H1 (cell line): Measurements from ENCODE around the gene UBA3. TPM values are rescaled to one million over a fixed set of nuclear protein-coding genes. Genes with fewer than 3 reads are reported as not detected.

Experiments
- CTCF ChIA-PET: fragments of 300-600 bp; sonication (Branson Sonifier 250); formaldehyde crosslinking; loops from one replicate; lab custom pipeline; 2021; ENCODE audit not compliant: partially characterized antibody; lab: Charles Lee
- POLR2A ChIA-PET: fragments of 300-600 bp; sonication (Branson Sonifier 250); formaldehyde crosslinking; loops from one replicate; lab custom pipeline; 2021; ENCODE audit warnings: inconsistent platforms; ENCODE audit not compliant: partially characterized antibody; lab: Charles Lee
- DNase-seq, 2 experiments: peaks; one replicate each; pipeline versions ENCODE4 v3.0.0 to v3.0.0-alpha.2; 2010 to 2022; ENCODE audit warnings: low spot score in 2 of 2, low read depth in 1 of 2, mixed read lengths in 1 of 2
- FAIRE-seq: peaks from 2 replicates; lab custom pipeline; 2011; peaks lifted over from hg19 to GRCh38; lab: Jason Lieb, UNC
- H2AFZ ChIP-seq: 2 replicates; pipeline ENCODE4 v1.8.1; 2012; ENCODE audit warnings: low read length, inconsistent platforms
- H2AK5ac ChIP-seq: 2 replicates; pipeline ENCODE4 v1.6.1; 2013; ENCODE audit warnings: low read depth, low read length
- H2BK120ac ChIP-seq: replicated peaks from 2 replicates; pipeline ENCODE3; 2013; ENCODE audit warnings: low read depth, low read length, inconsistent platforms
- H2BK12ac ChIP-seq: 2 replicates; pipeline ENCODE4 v1.6.1; 2013; ENCODE audit warnings: low read depth, low read length
- H2BK15ac ChIP-seq: 2 replicates; pipeline ENCODE4 v1.6.1; 2013; ENCODE audit warnings: low read length
- H2BK20ac ChIP-seq: 2 replicates; pipeline ENCODE4 v1.6.1; 2013; ENCODE audit warnings: low read length
- H2BK5ac ChIP-seq: 2 replicates; pipeline ENCODE4 v1.6.1; 2013; ENCODE audit warnings: low read depth, low read length
- H3K14ac ChIP-seq: 2 replicates; pipeline ENCODE4 v1.6.1; 2013; ENCODE audit warnings: inconsistent platforms; ENCODE audit not compliant: insufficient read length
- H3K18ac ChIP-seq: 2 replicates; pipeline ENCODE4 v1.6.1; 2013; ENCODE audit warnings: low read length; ENCODE audit errors: extremely low read depth
- H3K23ac ChIP-seq: 2 replicates; pipeline ENCODE4 v1.6.1; 2013; ENCODE audit warnings: inconsistent platforms; ENCODE audit not compliant: insufficient read length
- H3K23me2 ChIP-seq: 2 replicates; pipeline ENCODE4 v1.6.1; 2013; ENCODE audit warnings: low read depth, low read length
- H3K27ac ChIP-seq: 2 replicates; pipeline ENCODE4 v1.6.1; 2011; ENCODE audit warnings: low read depth, low read length, inconsistent platforms
- H3K27me3 ChIP-seq, 4 experiments: replicated peaks in 1 of 4; 1 replicate in 1 of 4; 2 replicates in 3 of 4; pipeline versions ENCODE4 v1.6.1 to v1.8.1; 2011 to 2013; ENCODE audit warnings: low read length in 3 of 4, mild to moderate bottlenecking in 3 of 4, inconsistent platforms in 2 of 4, mixed read lengths in 2 of 4, moderate library complexity in 1 of 4; ENCODE audit not compliant: control insufficient read depth in 3 of 4, insufficient read depth in 3 of 4; ENCODE audit errors: extremely low read depth in 1 of 4
- H3K36me3 ChIP-seq, 4 experiments: 2 replicates each; pipeline versions ENCODE4 v1.6.1 to v1.8.1; 2011 to 2013; ENCODE audit warnings: mild to moderate bottlenecking in 4 of 4, low read length in 3 of 4, moderate library complexity in 2 of 4, control low read depth in 1 of 4, inconsistent platforms in 1 of 4; ENCODE audit not compliant: insufficient read depth in 4 of 4, control insufficient read depth in 2 of 4
- H3K4ac ChIP-seq: replicated peaks from 2 replicates; pipeline ENCODE3; 2013; ENCODE audit warnings: low read length, low read depth, mixed read lengths, inconsistent platforms; ENCODE audit not compliant: insufficient read length
- H3K4me1 ChIP-seq, 4 experiments: replicated peaks in 1 of 4; 1 replicate in 1 of 4; 2 replicates in 3 of 4; pipeline versions ENCODE4 v1.6.1 to v1.8.1; 2011 to 2013; ENCODE audit warnings: low read length in 3 of 4, inconsistent platforms in 2 of 4, mixed read lengths in 1 of 4; ENCODE audit not compliant: insufficient read depth in 4 of 4, control insufficient read depth in 3 of 4
- H3K4me2 ChIP-seq, 2 experiments: 2 replicates each; pipeline versions ENCODE4 v1.6.1 to v1.8.1; 2011 to 2013; ENCODE audit warnings: low read depth in 2 of 2, low read length in 2 of 2, control low read depth in 1 of 2, inconsistent platforms in 1 of 2, mild to moderate bottlenecking in 1 of 2; ENCODE audit not compliant: insufficient read depth in 1 of 2
- H3K4me3 ChIP-seq, 4 experiments: fragments of 200-600, 300-600 bp in 1 of 4; sonication (generic), shearing (Covaris generic), sonication (Bioruptor Twin) in 1 of 4; 2 replicates each; pipeline versions ENCODE4 v1.5.1 to v1.8.1; 2011 to 2016; ENCODE audit warnings: low read length in 4 of 4, low read depth in 3 of 4, control low read depth in 2 of 4, inconsistent platforms in 2 of 4, mild to moderate bottlenecking in 2 of 4, mixed read lengths in 1 of 4, moderate library complexity in 1 of 4; ENCODE audit not compliant: insufficient read depth in 2 of 4; ENCODE audit errors: extremely low read depth in 1 of 4
- H3K56ac ChIP-seq: replicated peaks from 2 replicates; pipeline ENCODE3; 2013; ENCODE audit warnings: low read depth, mild to moderate bottlenecking, mixed read lengths, low read length, inconsistent platforms; ENCODE audit not compliant: insufficient read length
- H3K79me1 ChIP-seq: 2 replicates; pipeline ENCODE4 v1.6.1; 2013; ENCODE audit warnings: low read depth, low read length, control low read depth
- H3K79me2 ChIP-seq, 2 experiments: 2 replicates each; pipeline versions ENCODE4 v1.6.1 to v1.8.1; 2012 to 2013; ENCODE audit warnings: low read length in 2 of 2, mild to moderate bottlenecking in 2 of 2, inconsistent platforms in 1 of 2; ENCODE audit not compliant: insufficient read depth in 2 of 2, control insufficient read depth in 1 of 2
- H3K9ac ChIP-seq, 4 experiments: replicated peaks in 1 of 4; 1 replicate in 1 of 4; 2 replicates in 3 of 4; pipeline versions ENCODE4 v1.6.1 to v1.8.1; 2011 to 2013; ENCODE audit warnings: low read depth in 3 of 4, low read length in 3 of 4, control low read depth in 2 of 4, mild to moderate bottlenecking in 2 of 4, moderate library complexity in 2 of 4, inconsistent platforms in 1 of 4; ENCODE audit errors: extremely low read depth in 1 of 4
- H3K9me3 ChIP-seq, 2 experiments: 2 replicates each; pipeline versions ENCODE4 v1.6.1 to v1.8.1; 2012 to 2013; ENCODE audit warnings: mild to moderate bottlenecking in 2 of 2, moderate library complexity in 2 of 2, control low read depth in 1 of 2, inconsistent platforms in 1 of 2, low read depth in 1 of 2, low read length in 1 of 2, mixed read lengths in 1 of 2; ENCODE audit not compliant: insufficient read depth in 2 of 2
- H4K20me1 ChIP-seq, 2 experiments: replicated peaks in 1 of 2; 2 replicates each; pipeline versions ENCODE3 to v1.8.1; 2011 to 2013; ENCODE audit warnings: inconsistent platforms in 2 of 2, low read length in 2 of 2, mild to moderate bottlenecking in 1 of 2; ENCODE audit not compliant: insufficient read depth in 2 of 2, control insufficient read depth in 1 of 2
- H4K5ac ChIP-seq: 2 replicates; pipeline ENCODE4 v1.6.1; 2013; ENCODE audit warnings: low read length, low read depth, mixed read lengths, inconsistent platforms; ENCODE audit not compliant: insufficient read length
- H4K8ac ChIP-seq: 2 replicates; pipeline ENCODE4 v1.8.0; 2013; ENCODE audit warnings: mild to moderate bottlenecking, moderate library complexity, low read length, inconsistent platforms; ENCODE audit not compliant: insufficient read depth; ENCODE audit errors: extremely low read depth
- H4K91ac ChIP-seq: replicated peaks from 2 replicates; pipeline ENCODE3; 2013; ENCODE audit warnings: low read length, mixed read lengths, inconsistent platforms; ENCODE audit not compliant: insufficient read length
- BACH1 ChIP-seq: IDR thresholded peaks from 2 replicates; pipeline ENCODE4 v1.6.1; 2012; ENCODE audit warnings: low read length, improper control_type of control experiment
- CHD1 ChIP-seq: IDR thresholded peaks from 2 replicates; pipeline ENCODE4 v1.6.1; 2012; ENCODE audit warnings: low read depth, low read length, improper control_type of control experiment
- CHD2 ChIP-seq: IDR thresholded peaks from 2 replicates; pipeline ENCODE4 v1.6.1; 2012; ENCODE audit warnings: low read length, improper control_type of control experiment
- E2F6 ChIP-seq: IDR thresholded peaks from 2 replicates; pipeline ENCODE4 v1.6.1; 2012; ENCODE audit warnings: inconsistent platforms
- FOSL1 ChIP-seq: IDR thresholded peaks from 2 replicates; pipeline ENCODE4 v1.6.1; 2011; ENCODE audit warnings: mild to moderate bottlenecking, low read depth, low read length, moderate library complexity; ENCODE audit not compliant: insufficient read depth
- GTF2F1 ChIP-seq: IDR thresholded peaks from 2 replicates; pipeline ENCODE4 v1.6.1; 2012; ENCODE audit warnings: low read depth, low read length, improper control_type of control experiment, borderline replicate concordance
- JUN ChIP-seq: IDR thresholded peaks from 2 replicates; pipeline ENCODE4 v1.6.1; 2011; ENCODE audit warnings: low read depth, mild to moderate bottlenecking, improper control_type of control experiment, low read length
- JUND ChIP-seq: IDR thresholded peaks from 2 replicates; pipeline ENCODE4 v1.6.1; 2011; ENCODE audit warnings: mild to moderate bottlenecking, improper control_type of control experiment, low read length
- POLR2AphosphoS5 ChIP-seq: IDR thresholded peaks from 2 replicates; pipeline ENCODE4 v1.6.1; 2011; ENCODE audit warnings: low read depth, low read length
- RNF2 ChIP-seq: fragments of 200-900, 300-1000 bp; sonication (generic); IDR thresholded peaks from 2 replicates; pipeline ENCODE4 v1.7.1; 2016; ENCODE audit warnings: borderline replicate concordance, low read depth, mild to moderate bottlenecking, antibody characterized with exemption, low read length; ENCODE audit not compliant: poor library complexity, severe bottlenecking; ENCODE audit errors: missing control alignments
- SAP30 ChIP-seq: fragments of 300-600 bp; sonication (generic); IDR thresholded peaks from 2 replicates; pipeline ENCODE4 v1.7.1; 2012; ENCODE audit warnings: low read length, moderate library complexity, mild to moderate bottlenecking, inconsistent platforms; ENCODE audit not compliant: insufficient read depth, insufficient replicate concordance
- SP1 ChIP-seq: IDR thresholded peaks from 2 replicates; pipeline ENCODE4 v1.6.1; 2011; ENCODE audit warnings: low read depth, low read length
- SP2 ChIP-seq: IDR thresholded peaks from 2 replicates; pipeline ENCODE4 v1.6.1; 2012; ENCODE audit warnings: mild to moderate bottlenecking, low read length, inconsistent platforms
- TBP ChIP-seq: IDR thresholded peaks from 2 replicates; pipeline ENCODE4 v1.6.1; 2011; ENCODE audit warnings: low read depth, low read length, improper control_type of control experiment
- TCF12 ChIP-seq: IDR thresholded peaks from 2 replicates; pipeline ENCODE4 v1.6.1; 2011; ENCODE audit warnings: low read depth, mild to moderate bottlenecking, low read length
- WGBS, 2 experiments: shearing (Covaris generic) in 1 of 2; methylation state at CpG; one replicate each; pipeline versions ENCODE4 v1.1.6 to v1.1.7; 2013 to 2015; ENCODE audit warnings: low lambda C conversion rate in 2 of 2, mixed read lengths in 2 of 2, inconsistent platforms in 1 of 2, low coverage in 1 of 2, missing lambda C conversion rate in 1 of 2; ENCODE audit not compliant: insufficient replicate concordance in 2 of 2, insufficient coverage in 1 of 2, insufficient read length in 1 of 2; ENCODE audit errors: extremely low coverage in 1 of 2, missing lambda C conversion rate in 1 of 2; 5-methylcytosine and 5-hydroxymethylcytosine counted together
- polyA plus RNA-seq, 7 experiments: library from polyadenylated mRNA; depleted of rRNA in 3 of 7; stranded (reverse) in 5 of 7; unstranded in 2 of 7; fragments of >200 nt in 5 of 7; fragments of 200-250 nt in 2 of 7; gene quantifications; 1 replicate in 5 of 7; 2 replicates in 1 of 7; 4 replicates in 1 of 7; pipeline versions ENCODE4 v1.2.1 to v1.2.3, GENCODE V29; 2011 to 2013; ENCODE audit warnings: missing spikeins in 2 of 7, mixed read lengths in 2 of 7
- total RNA-seq: library from RNA; stranded (reverse); fragmentation: NEBNext Ultra II Directional; extraction: Animal tissue kit (Norgen Biotek cat#: 25700); gene quantifications from 2 replicates; pipeline ENCODE4 v1.2.1, GENCODE V29; 2021

UBA3 gene
- total and polyA plus RNA-seq, 2 of the 8 experiments (the other 6 are each of a cell fraction or from before 2014, with no cell fraction given): 40.8 to 97.8 TPM

- no peak overlapping the region for H3K4ac ChIP-seq
- H2BK12ac ChIP-seq: no peak overlapping the region
- H3K9me3 ChIP-seq: no peaks in the 10 kb centered on the region
- peaks cover 0 to 4% (median 3%) of the 10 kb centered on the region in 4 experiments; a peak in 5 of 7 replicates for H3K4me1 ChIP-seq
- no peak overlapping the region for H2AK5ac ChIP-seq
- 88% methylated on average over 5 of the region's 5 CpGs; no CpG with 5 or more reads in 1 of the 2 experiments for WGBS, 2 experiments
- H3K9ac ChIP-seq: no peak overlapping the region
- no peak overlapping the region for H4K8ac ChIP-seq
- no peak for FAIRE-seq
- no peak overlapping the region for H3K27ac ChIP-seq
- no peak overlapping the region for H2BK120ac ChIP-seq
- no peak overlapping the region for H3K23ac ChIP-seq
- no peak overlapping the region for H2BK15ac ChIP-seq
- no peak overlapping the region for H3K4me3 ChIP-seq
- H2BK20ac ChIP-seq: no peak overlapping the region
- H3K27me3 ChIP-seq: no peaks in the 10 kb centered on the region
- H2AFZ ChIP-seq: no peak overlapping the region
- H3K56ac ChIP-seq: no peak overlapping the region
- DNase-seq: no peak
- no peak overlapping the region for H2BK5ac ChIP-seq
- H4K20me1 ChIP-seq: no peaks in the 10 kb centered on the region
- H3K18ac ChIP-seq: no peak overlapping the region
- peaks cover 0 to 7% (median 0%) of the 10 kb centered on the region in 4 experiments; a peak in 2 of 8 replicates for H3K36me3 ChIP-seq
- POLR2A ChIA-PET: no interaction called here
- H3K79me1 ChIP-seq: no peaks in the 10 kb centered on the region
- H3K4me2 ChIP-seq: no peak overlapping the region
- no peak overlapping the region for H4K91ac ChIP-seq
- H4K5ac ChIP-seq: no peak overlapping the region
- no peaks in the 10 kb centered on the region for H3K79me2 ChIP-seq
- H3K14ac ChIP-seq: no peak overlapping the region
- no peaks in the 10 kb centered on the region for H3K23me2 ChIP-seq
- CTCF ChIA-PET: interaction anchor here (1.5 to 1.7 kb wide), 2 partner anchors 8 to 13 kb away, joined by 5 to 6 read pairs; no protein-coding TSS in a partner anchor
- TF ChIP-seq FOSL1: no peak
- TF ChIP-seq RNF2: no peak
- no peak for TF ChIP-seq CHD1
- TF ChIP-seq TCF12: no peak
- no peak for TF ChIP-seq E2F6
- TF ChIP-seq TBP: no peak
- no peak for TF ChIP-seq SP2
- no peak for TF ChIP-seq CHD2
- no peak for TF ChIP-seq SAP30
- no peak for TF ChIP-seq POLR2AphosphoS5
- TF ChIP-seq SP1: no peak
- TF ChIP-seq JUN: no peak
- TF ChIP-seq JUND: no peak
- no peak for TF ChIP-seq BACH1
- TF ChIP-seq GTF2F1: no peak
Observed at GRCh38 chr3:69108811-69109210, 28.6 kb upstream of the UBA3 start.
